Keratinocyte (primary cell): ENCODE data around the gene TCIRG1. TPM values are rescaled to one million over a fixed set of nuclear protein-coding genes. Genes with fewer than 3 reads are reported as not detected.

Experiments used
- DNase-seq: peaks from one replicate; pipeline ENCODE4 v3.0.0-alpha.2; 2011; ENCODE audit warnings: low read depth, missing footprints, low spot score
- FAIRE-seq: peaks from 2 replicates; lab custom pipeline; 2011; peaks lifted over from hg19 to GRCh38; lab: Jason Lieb, UNC
- H2AFZ ChIP-seq: 2 replicates; pipeline ENCODE4 v1.6.0; 2012; ENCODE audit warnings: low read length, control low read depth, inconsistent platforms; ENCODE audit not compliant: control insufficient read depth
- H3K27ac ChIP-seq: 2 replicates; pipeline ENCODE4 v1.5.1; 2011; ENCODE audit warnings: low read length; ENCODE audit not compliant: control insufficient read depth, insufficient read depth
- H3K27me3 ChIP-seq: 3 replicates; pipeline ENCODE4 v1.6.0; 2011; ENCODE audit warnings: low read length; ENCODE audit not compliant: control insufficient read depth, insufficient read depth; ENCODE audit errors: extremely low read depth
- H3K36me3 ChIP-seq, 2 experiments: 2 replicates in 1 of 2; 3 replicates in 1 of 2; pipeline ENCODE4 v1.5.1; 2011; ENCODE audit warnings: low read length in 2 of 2, mild to moderate bottlenecking in 1 of 2; ENCODE audit not compliant: control insufficient read depth in 2 of 2, insufficient read depth in 2 of 2; ENCODE audit errors: extremely low read depth in 1 of 2
- H3K4me1 ChIP-seq: 3 replicates; pipeline ENCODE4 v1.5.1; 2011; ENCODE audit warnings: low read length; ENCODE audit not compliant: control insufficient read depth, insufficient read depth; ENCODE audit errors: extremely low read depth
- H3K4me2 ChIP-seq: 3 replicates; pipeline ENCODE4 v1.6.0; 2011; ENCODE audit warnings: low read depth, low read length; ENCODE audit not compliant: control insufficient read depth, insufficient read depth; ENCODE audit errors: extremely low read depth
- H3K4me3 ChIP-seq, 3 experiments: fragments of 200-600 bp in 1 of 3; sonication (generic) in 1 of 3; 2 replicates in 2 of 3; 3 replicates in 1 of 3; pipeline ENCODE4 v1.5.1; 2011 to 2016; ENCODE audit warnings: low read length in 3 of 3, mild to moderate bottlenecking in 3 of 3, control low read depth in 2 of 3, inconsistent platforms in 1 of 3, low read depth in 1 of 3, mixed read lengths in 1 of 3, mixed run types in 1 of 3, moderate library complexity in 1 of 3; ENCODE audit not compliant: control insufficient read depth in 2 of 3, insufficient read depth in 2 of 3; ENCODE audit errors: extremely low read depth in 1 of 3
- H3K79me2 ChIP-seq: 2 replicates; pipeline ENCODE4 v1.6.0; 2012; ENCODE audit warnings: low read length; ENCODE audit not compliant: control insufficient read depth, insufficient read depth
- H3K9ac ChIP-seq: 3 replicates; pipeline ENCODE4 v1.6.0; 2011; ENCODE audit warnings: low read length; ENCODE audit not compliant: control insufficient read depth, insufficient read depth; ENCODE audit errors: extremely low read depth
- H3K9me1 ChIP-seq: 3 replicates; pipeline ENCODE4 v1.6.0; 2011; ENCODE audit warnings: low read length; ENCODE audit not compliant: control insufficient read depth, insufficient read depth; ENCODE audit errors: extremely low read depth
- H3K9me3 ChIP-seq: 2 replicates; pipeline ENCODE4 v1.5.1; 2012; ENCODE audit warnings: low read depth, low read length; ENCODE audit not compliant: control insufficient read depth
- H4K20me1 ChIP-seq: 3 replicates; pipeline ENCODE4 v1.6.0; 2011; ENCODE audit warnings: low read length; ENCODE audit not compliant: control insufficient read depth, insufficient read depth; ENCODE audit errors: extremely low read depth
- CTCF ChIP-seq, 3 experiments: IDR thresholded peaks in 1 of 3; conservative IDR thresholded peaks in 1 of 3; optimal IDR thresholded peaks in 1 of 3; 2 replicates in 2 of 3; 3 replicates in 1 of 3; pipeline versions ENCODE3 to v1.5.1; 2011; ENCODE audit warnings: low read length in 3 of 3, mild to moderate bottlenecking in 3 of 3, moderate library complexity in 2 of 3, control low read depth in 1 of 3, inconsistent platforms in 1 of 3; ENCODE audit not compliant: insufficient read depth in 2 of 3; ENCODE audit errors: extremely low read depth in 1 of 3
- EZH2 ChIP-seq: IDR thresholded peaks from one replicate; pipeline ENCODE4 v1.6.1; 2012; ENCODE audit warnings: inconsistent platforms, mild to moderate bottlenecking, low read length, moderate library complexity
- dilution Hi-C: fragments of 300-500 bp; cut with MboI; formaldehyde crosslinking; loops from one replicate; pipeline ENCODE4 v1.7.0; 2020; ENCODE audit warnings: low sequenced_read_pairs; ENCODE audit not compliant: extremely low pct_ligation_motif_present
- polyA plus RNA-seq, 5 experiments: library from polyadenylated mRNA; depleted of rRNA in 3 of 5; stranded (reverse) in 3 of 5; stranded (forward) in 1 of 5; unstranded in 1 of 5; fragments of >200 nt; gene quantifications; 1 replicate in 1 of 5; 2 replicates in 3 of 5; 3 replicates in 1 of 5; pipeline versions ENCODE4 v1.2.1 to v1.2.3, GENCODE V29; 2011 to 2012; ENCODE audit warnings: missing spikeins in 2 of 5, low read depth in 1 of 5, low replicate concordance in 1 of 5

Gene TCIRG1
- polyA plus RNA-seq, 1 donor (not counting 4 experiments of a cell fraction or from before 2014, with no cell fraction given), result 12.7 TPM

DNA sequence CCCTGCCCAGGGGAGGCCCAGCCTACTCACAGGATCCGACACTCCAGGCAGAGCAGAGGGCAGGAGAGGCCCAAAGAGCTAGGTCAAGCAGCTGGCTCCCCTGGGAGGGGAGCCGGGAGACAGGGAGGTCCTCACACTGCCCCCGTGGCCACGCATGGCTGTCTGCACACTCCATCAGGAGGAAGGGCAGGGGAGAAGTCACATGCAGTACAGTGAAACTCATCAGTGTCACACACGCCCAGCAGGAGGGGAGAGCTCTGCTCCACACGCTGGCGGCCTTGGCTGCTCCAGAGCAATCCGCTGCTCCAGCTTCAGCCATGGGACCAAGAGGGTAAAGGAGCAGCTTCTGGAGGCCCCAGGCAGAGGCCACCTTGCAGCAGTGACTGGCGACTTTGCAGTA, 14.3 kb downstream of the TCIRG1 start:
- no peak overlapping the region for H3K9ac ChIP-seq
- no peaks in the 10 kb centered on the region for H3K9me1 ChIP-seq
- no peaks in the 10 kb centered on the region for H3K4me1 ChIP-seq
- H2AFZ ChIP-seq, result no peak overlapping the region
- no peak for TF ChIP-seq CTCF (optimal IDR thresholded peaks at IDR 0.05 in 1 of 3, IDR thresholded peaks at IDR 0.05 in 1 of 3, conservative IDR thresholded peaks at IDR 0.05 in 1 of 3; ENCODE audit: extremely low read depth in 1 of 3, insufficient read depth in 2 of 3, low read length in 3 of 3)
- no peak for TF ChIP-seq EZH2
- no peaks in the 10 kb centered on the region for H4K20me1 ChIP-seq
- no peaks in the 10 kb centered on the region for H3K9me3 ChIP-seq
- no peak overlapping the region for H3K4me2 ChIP-seq
- no peak overlapping the region for H3K4me3 ChIP-seq
- DNase-seq (no peak), FAIRE-seq (no peak)
- H3K79me2 ChIP-seq, result no peaks in the 10 kb centered on the region
- no peaks in the 10 kb centered on the region for H3K27me3 ChIP-seq
- H3K27ac ChIP-seq, result no peak overlapping the region
- dilution Hi-C loops, result no loop called here
- H3K36me3 ChIP-seq, result peaks cover 4 to 14% of the 10 kb centered on the region in 2 experiments

- H3K9me3 ChIP-seq, result no peaks in the 10 kb centered on the region
- dilution Hi-C loops, result no loop called here
- H3K4me2 ChIP-seq, result no peak overlapping the region
- H4K20me1 ChIP-seq, result no peaks in the 10 kb centered on the region
- no peak for TF ChIP-seq EZH2
- TF ChIP-seq CTCF (optimal IDR thresholded peaks at IDR 0.05 in 1 of 3, IDR thresholded peaks at IDR 0.05 in 1 of 3, conservative IDR thresholded peaks at IDR 0.05 in 1 of 3; ENCODE audit: extremely low read depth in 1 of 3, insufficient read depth in 2 of 3, low read length in 3 of 3), result no peak
- no peaks in the 10 kb centered on the region for H3K4me1 ChIP-seq
- no peak overlapping the region for H2AFZ ChIP-seq
- no peak overlapping the region for H3K4me3 ChIP-seq
- no peak overlapping the region for H3K9ac ChIP-seq
- H3K79me2 ChIP-seq, result no peaks in the 10 kb centered on the region
- H3K27ac ChIP-seq, result no peak overlapping the region
- no peak for DNase-seq
- no peak for FAIRE-seq
- H3K9me1 ChIP-seq, result no peaks in the 10 kb centered on the region
- no peaks in the 10 kb centered on the region for H3K27me3 ChIP-seq
- H3K36me3 ChIP-seq, result peaks cover 4 to 12% of the 10 kb centered on the region in 2 experiments
Observed at GRCh38 chr11:68053981-68054812, 15.4 kb downstream of the TCIRG1 start.
